Stimulated activated CD4-positive, alpha-beta T cell treated with anti-CD3 and anti-CD28 coated beads, Interleukin-1b, Interleukin-23, amount 100 ng/mL, for 1 hour (primary cell): ENCODE results near the gene ANKS1A.

Experiments used
- DNase-seq, 2 donors: peaks; one replicate each; pipeline ENCODE4 v3.0.0-alpha.2; 2020; ENCODE audit warnings: low read depth in 2 of 2

The ANKS1A gene

GRCh38 chr6:35067234-35067633, 178.2 kb downstream of the ANKS1A start:
- no peak for DNase-seq

GRCh38 chr6:35068206-35068605, 179.2 kb downstream of the ANKS1A start:
- DNase-seq, result no peak

GRCh38 chr6:35068644-35069043, 179.6 kb downstream of the ANKS1A start:
- DNase-seq, result no peak

- no peak for DNase-seq
These were observed 180.2 kb downstream of the ANKS1A start for GRCh38 chr6:35069262-35069661.

- no peak for DNase-seq
These were observed 181.1 kb downstream of the ANKS1A start for GRCh38 chr6:35070111-35070510.

GRCh38 chr6:35071347-35071994, 182.4 kb downstream of the ANKS1A start:
- DNase-seq, result no peak

GRCh38 chr6:35072051-35072697, 183.1 kb downstream of the ANKS1A start:
- DNase-seq, result no peak

- DNase-seq, result no peak
These were observed 183.6 kb downstream of the ANKS1A start for GRCh38 chr6:35072698-35073055.

- DNase-seq, result no peak
These were observed 184.2 kb downstream of the ANKS1A start for GRCh38 chr6:35073211-35073610.

GRCh38 chr6:35073766-35074471, 184.9 kb downstream of the ANKS1A start:
- no peak for DNase-seq

GRCh38 chr6:35076997-35077712, 188.1 kb downstream of the ANKS1A start:
- DNase-seq, result no peak

GRCh38 chr6:35077713-35078105, 188.7 kb downstream of the ANKS1A start:
- DNase-seq, result no peak

- no peak for DNase-seq
These were observed 189.3 kb downstream of the ANKS1A start for GRCh38 chr6:35078226-35078850.

- no peak for DNase-seq
These were observed 189.8 kb downstream of the ANKS1A start for GRCh38 chr6:35078896-35079295.

- no peak for DNase-seq
These were observed 190.4 kb downstream of the ANKS1A start for GRCh38 chr6:35079311-35080000.

GRCh38 chr6:35080016-35080680, 191.1 kb downstream of the ANKS1A start:
- DNase-seq, result no peak

GRCh38 chr6:35080821-35081425, 191.9 kb downstream of the ANKS1A start:
- DNase-seq, result no peak

GRCh38 chr6:35081426-35081851, 192.4 kb downstream of the ANKS1A start:
- no peak for DNase-seq

GRCh38 chr6:35082046-35082732, 193.1 kb downstream of the ANKS1A start:
- no peak for DNase-seq
